CD4-positive, alpha-beta T cell treated with Interleukin-6 for 4 hours (primary cell): ENCODE data around the gene ADARB1.

Experiments
- DNase-seq: peaks from one replicate; pipeline ENCODE4 v3.0.0-alpha.2; 2020; ENCODE audit warnings: mixed read lengths

Gene ADARB1

DNA sequence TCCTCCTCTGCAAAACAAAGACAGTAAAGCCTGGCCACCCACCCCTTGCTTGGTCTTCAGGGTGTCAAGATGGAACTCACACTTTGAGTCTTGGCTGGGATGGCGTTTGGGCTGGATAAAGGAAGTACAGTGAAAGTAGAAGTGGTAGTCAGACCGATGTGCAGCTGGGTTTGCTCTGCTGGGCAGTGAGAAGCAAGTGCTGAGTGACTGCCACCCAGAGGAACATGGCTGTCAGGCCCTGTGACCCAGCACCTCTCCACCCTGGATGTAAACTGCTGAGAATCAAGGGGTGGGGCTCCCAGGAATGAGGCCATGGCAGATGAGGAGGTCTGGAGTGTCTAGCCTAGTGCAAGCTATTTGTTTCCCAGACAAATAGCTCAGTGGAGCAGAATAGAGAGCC is 162.1 kb downstream of the ADARB1 start:
- DNase-seq, result no peak

DNA sequence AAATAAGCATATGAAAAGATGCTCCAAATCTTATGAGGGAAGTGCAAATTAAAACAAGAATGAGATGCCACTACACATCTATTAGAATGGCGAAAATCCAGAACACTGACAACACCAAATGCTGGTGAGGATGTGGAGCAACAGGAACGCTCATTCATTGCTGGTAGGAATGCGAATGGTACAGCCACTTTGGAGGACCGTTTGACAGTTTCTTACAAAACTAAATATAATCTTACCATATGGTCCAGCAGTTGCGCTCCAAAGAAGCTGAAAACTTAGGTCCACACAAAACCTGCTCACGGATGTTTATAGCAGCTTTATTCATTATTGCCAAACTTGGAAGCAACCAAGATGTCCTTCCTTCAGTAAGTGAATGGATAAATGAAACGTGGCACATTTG is 163.0 kb downstream of the ADARB1 start:
- no peak for DNase-seq

DNA sequence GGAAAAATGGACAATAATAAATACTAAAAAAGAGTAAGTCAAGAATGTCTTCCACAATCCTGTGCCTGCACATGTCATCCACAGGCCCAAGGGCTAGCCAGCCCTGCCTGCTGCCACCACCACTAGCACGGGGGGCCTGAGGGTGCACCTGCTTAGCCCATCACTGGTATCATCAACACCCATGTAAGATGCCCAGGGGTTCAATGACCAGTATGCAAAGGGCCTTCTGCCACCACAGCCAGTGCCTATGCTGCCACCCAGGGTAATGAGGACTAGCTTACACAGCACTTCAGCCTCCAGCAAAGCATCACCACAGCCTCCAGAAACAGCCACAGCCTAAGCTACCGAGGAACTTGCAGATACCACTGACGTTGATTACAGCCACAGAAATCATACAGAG is 167.0 kb downstream of the ADARB1 start:
- no peak for DNase-seq

DNA sequence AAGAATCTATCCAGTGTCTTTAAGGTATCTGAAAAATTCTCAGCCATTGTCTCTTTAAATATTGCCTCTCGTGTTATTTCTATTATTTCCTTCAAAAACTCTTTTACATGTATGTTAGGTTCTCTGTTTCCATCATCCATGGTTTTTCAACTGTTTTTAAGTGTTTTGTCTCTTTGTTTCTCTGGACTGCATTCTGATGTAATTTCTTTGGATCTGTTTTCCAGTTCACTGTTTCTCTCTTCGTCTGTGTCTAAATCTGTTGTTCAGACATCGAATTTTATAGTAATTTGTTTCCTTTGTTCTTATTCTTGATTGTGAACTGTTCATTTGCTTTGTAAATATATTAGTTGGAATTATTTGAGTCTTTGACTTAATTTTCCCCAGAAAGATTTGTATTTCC is 169.2 kb downstream of the ADARB1 start:
- no peak for DNase-seq

DNA sequence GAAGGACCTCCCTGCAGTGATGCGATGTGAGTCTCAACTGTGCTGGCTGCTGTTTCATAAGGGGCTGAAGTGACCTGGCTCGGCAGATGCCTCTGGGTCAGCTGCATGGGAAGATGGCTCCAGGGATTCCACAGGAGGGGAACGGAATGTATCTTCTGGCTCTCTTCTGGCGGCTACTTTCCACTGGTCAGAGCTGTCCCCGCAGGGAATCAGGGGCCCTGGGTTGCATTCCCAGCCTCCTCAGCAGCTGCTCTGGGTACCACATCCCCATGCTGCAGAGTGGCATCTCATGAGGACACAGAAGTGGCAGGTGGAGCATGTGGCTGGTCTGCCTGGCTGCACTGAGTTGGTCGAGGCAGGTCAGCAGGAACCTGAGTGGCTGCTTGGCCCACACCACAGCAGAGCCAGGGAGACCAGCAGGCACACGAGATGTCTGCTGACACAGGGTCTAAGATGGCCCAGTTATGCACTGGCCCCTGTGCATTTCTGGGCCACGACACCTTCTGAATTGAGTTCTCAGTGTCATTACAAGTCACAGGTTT is 170.5 kb downstream of the ADARB1 start:
- no peak for DNase-seq

DNA sequence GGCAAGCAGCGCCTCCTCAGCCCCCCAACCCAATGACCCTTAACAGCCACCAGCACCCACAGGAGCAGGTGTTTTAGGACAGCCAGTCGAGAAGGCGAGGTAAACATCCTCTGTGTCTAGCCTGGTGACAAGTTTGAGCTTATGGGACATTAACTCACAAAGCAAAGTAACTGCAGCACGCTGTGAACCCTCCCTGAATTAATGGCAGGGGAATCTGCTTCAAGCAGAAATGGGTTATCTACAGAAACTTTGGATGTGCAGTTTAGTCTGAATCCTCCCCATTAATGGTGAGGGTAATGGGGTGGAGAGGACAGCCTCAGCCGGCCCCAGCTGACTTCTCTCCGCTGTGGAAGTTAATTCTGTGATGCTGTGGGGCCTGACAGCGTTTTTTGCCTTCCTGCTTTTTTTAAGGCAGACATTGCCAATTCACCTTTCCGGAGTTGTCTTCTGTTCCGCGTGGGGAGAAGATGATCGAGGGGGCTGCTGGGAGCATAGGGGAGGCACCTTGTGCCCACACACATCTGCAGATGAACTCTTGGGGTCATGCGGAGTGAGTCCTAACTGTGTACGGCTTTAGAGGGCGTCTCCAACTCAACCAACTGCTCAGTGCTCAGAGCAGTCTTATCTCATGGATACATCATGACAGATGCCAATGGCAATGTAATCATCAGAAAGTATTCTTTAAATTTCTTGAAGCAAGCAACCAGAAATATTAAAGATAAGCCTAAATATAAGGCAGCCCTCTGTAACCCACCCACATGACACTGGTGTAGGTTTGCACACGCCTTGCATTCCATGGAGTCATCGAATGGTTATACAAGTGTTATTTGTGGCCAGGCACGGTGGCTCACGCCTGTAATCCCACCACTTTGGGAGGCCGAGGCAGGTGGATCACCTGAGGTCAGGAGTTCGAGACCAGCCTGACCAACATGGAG is 172.3 kb downstream of the ADARB1 start:
- DNase-seq, result no peak

DNA sequence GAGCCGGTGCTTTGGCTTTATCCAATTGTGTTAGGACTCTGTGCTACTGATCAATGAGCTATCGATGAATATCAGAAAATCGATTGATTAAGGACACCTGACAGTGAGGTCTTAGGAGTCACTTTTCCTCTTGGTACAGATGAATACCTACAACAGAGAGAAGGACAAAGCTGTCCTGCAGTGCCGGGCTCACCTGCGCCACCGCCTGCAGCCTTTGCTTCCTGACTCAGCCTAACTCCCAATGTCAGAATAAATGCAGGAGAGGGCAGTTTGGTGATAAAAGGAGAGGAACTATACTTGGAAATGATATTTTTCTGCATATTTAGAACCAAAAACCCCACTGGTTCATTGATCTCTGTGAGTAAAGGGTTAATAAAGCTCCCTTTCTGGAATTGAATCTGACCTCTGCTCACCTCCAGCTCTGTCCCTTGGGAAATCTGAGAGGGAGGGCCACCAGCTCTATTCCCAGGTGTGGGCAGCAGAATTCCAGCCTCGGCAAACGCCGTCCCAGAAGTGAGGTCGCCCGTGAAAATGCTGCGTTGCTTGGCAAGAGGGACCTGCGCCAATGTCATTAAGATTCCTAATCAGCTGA is 174.0 kb downstream of the ADARB1 start:
- no peak for DNase-seq

DNA sequence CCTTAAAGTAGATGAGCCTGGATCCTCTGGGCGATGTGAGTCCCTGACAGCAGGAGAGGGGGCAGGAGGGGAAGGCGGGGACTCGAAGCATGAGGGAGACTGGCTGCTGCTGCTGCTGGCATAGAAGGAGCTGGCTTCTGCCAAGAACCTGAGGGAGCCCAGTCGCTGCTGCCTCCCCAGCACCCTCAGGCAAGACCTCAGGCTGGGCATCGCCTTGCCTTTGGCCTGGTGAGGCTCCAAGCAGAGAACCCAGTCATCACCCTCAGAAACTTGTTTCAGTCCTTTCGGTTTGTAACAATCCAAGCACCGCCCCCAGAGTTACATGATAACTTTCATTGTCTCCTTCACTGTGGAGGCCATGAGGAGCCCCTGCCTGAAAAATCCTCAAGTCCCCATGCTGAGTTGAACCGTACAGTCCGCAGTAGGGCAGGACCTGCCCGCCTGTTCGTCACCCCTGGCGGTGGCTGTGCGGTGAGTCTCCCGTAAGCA is 174.6 kb downstream of the ADARB1 start:
- no peak for DNase-seq

DNA sequence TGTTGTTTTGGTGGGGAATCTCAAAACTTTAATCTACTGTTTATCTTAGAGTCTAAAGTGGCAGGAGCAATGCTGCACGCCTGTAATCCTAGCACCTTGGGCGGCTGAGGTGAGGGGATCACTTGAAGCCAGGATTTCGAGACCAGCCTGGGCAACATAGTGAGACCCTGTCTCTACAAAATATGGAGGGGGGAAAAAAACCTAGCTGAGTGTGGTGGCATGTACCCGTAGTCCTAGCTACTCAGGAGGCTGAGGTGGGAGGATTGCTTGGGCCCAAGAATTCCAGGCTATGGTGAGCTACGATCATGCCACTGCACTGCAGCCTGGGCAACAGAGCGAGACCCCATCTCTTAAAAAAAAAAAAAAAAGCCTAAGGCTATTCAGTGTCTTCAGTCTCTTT is 175.2 kb downstream of the ADARB1 start:
- no peak for DNase-seq

DNA sequence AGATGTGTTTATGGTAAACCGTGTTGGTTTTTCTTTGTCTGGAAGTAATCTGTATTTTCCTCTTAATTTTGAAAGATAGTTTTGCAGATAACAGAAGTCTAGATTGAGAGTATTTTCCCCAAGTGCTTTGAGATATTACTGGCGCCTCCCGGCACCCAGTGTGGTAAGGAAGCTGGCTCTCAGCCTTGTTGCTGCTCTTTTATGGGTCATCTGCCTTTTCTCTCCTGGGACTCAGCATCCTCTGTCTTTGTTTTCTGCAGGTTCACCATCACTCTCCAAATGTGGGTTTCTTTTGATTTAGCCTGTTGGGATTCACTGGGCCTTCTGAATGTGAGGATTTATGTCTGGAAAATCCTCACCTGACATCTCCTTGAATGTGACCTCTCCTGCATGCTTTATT is 175.9 kb downstream of the ADARB1 start:
- DNase-seq, result no peak

DNA sequence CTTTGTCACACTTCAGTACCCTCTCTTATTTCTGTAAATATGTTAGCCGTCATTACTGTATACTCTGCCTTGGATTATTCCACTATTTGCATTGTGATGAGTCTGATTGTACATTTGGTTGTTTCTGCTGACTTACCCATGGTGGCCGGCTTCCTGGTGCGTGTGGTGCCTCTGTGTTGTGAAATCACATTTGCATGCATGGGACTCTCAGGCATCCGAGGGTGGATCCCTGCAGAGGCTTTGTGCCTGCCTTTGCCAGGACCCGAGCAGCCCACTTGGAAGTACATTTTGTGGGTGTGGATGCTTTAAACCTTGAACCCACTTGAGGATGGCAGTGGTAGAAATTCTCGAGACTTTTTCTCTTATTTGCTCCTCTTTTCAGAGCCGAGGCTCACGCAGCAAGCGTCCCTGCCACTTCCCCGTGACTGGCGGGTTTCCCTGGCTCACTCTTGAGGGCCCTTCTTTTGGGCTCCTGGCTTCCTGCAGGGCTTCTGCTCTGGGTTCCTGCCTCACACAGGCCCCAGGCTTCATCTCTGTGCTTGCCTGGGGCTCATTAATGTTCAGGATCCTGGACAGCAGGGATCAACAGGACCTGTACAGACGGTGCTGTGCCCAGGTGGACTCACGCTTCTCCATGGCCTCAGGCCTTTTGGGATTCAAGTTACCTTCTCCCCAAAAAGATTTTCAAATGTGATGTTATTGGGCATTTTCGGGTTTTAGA is 176.7 kb downstream of the ADARB1 start:
- DNase-seq, result no peak

DNA sequence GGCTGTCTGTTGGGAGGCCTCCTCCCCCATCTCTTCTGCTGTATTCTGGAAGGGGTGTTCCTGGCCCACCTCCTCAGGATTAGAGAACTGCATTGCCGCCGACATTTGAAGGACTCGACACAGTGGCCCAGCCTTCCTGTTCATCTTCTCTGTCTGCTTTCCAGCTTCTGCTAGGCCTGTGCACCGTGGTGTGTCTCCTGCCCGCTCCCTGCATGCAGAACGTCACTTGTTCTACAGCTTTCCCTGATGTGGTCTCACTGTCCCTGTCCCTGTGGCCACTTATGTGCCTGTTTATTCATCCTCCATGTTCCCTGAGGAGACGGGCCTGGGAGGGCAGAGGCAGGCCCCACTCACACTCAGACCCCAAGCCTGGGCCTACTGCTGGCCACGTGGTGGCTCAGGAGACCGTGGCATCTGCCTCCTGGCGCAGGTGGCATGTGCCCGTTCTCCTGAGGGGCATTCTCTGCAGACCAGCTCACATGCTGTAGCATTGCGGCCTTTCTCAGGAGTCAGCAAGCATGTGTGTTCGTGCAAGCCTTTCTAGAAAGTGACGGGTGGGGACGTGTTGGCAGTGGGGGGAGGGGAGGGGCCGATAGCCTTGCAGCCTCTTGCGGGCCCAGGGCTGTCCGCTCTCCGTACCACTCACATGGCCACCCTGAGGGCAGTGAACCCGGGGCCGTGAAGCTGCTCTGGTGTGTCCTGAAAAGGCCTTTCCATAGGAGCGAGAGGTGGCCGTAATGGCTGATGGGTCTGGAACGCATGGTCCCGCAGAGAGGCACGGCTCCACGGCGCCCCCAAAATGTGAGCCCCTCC is 177.5 kb downstream of the ADARB1 start:
- DNase-seq, result no peak

DNA sequence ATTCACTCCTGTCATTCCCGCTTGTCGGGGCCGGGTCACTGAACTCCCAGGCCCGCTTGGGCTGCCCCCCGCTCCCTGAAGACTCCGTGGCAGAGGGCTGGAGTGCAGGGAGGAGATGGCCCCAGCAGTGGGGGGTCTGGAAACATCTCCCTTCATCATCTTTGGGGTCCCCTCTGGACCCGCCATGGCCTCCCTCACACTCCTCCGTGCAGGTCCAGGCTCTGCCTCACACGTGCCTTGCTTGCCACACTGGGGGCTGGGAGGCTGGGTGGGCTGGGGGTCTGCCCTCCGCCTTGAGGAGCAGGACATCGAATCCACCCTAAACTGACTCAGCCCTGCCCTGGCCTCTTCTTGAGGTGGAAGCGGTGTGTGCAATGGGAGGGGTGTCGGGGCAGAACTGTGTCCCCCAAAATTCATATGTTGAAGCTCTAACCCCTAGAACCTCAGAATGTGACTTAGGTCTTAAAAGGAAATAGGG is 178.1 kb downstream of the ADARB1 start:
- DNase-seq, result no peak

DNA sequence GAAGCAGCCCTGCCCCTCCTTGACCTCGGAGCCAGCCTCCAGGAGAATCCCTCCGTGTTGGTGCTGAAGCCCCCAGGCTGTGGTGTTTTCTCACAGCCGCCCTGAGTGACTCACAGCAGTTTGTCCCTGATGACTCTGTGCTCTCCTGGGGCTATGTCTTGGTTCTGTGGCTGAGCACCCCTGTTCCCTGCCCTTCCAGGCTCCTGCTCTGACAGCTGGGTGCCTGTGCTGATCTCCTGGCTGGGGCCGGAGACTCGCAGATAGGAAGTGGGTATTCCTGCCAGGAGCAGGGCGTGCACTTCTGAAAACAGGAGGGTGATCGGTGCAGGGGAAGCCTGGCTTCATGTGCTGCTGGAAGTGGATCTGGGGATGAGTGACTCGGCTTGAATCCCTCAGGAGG is 178.8 kb downstream of the ADARB1 start:
- DNase-seq, result no peak

DNA sequence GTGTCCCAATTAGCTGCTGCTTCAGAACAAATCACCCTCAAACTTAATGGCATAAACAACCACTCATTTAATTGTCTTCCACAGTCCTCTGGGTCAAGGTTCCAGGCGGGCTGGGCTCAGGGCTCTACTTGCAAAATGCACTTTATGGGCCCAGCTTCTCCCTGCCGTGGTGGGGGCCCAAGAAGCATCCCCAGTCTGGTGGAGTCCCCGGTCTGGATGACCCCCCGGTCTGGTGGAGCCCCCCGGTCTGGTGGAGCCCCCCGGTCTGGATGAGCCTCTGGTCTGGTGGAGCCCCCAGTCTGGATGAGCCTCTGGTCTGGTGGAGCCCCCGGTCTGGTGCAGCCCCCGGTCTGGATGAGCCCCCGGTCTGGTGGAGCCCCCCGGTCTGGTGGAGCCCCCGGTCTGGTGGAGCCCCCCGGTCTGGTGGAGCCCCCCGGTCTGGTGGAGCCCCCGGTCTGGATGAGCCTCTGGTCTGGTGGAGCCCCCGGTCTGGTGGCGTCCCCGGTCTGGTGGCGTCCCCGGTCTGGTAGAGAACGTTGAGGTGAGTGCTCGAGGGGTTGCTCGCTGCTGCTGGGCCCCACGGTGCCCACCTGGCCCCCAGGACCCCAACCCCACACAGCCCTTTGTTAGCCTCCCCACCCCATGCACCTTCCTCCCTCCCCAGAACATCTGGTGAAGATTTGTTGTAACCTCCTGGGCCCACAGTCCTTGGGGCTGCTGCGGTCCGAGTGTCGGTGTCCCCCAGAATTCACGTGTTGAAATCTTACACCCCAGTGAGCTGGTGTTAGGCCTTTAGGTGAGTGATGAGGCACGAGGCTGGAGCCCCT is 179.5 kb downstream of the ADARB1 start:
- no peak for DNase-seq

DNA sequence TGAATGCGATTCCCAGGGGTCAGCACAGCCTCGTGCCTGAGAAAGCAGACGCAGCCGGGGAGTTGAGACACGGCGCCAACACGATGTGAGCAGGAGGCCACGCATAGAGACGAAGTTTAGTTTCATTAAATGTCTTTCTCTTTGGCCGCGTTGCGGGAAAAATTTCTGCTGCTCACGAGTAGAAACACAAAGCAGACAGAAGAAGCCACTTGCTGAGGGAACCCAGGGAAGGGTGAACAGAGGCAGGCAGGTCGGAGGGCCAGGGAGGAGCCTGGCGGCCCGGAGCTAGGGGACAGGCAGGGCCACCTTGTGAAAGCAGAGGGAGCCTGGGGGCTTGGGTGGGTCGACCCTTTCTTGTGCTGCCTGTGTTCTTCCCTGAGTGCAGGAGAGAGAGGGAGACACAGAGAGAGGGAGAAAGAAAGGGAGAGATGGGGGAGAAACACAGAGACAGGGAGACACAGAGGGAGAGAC is 180.1 kb downstream of the ADARB1 start:
- no peak for DNase-seq

DNA sequence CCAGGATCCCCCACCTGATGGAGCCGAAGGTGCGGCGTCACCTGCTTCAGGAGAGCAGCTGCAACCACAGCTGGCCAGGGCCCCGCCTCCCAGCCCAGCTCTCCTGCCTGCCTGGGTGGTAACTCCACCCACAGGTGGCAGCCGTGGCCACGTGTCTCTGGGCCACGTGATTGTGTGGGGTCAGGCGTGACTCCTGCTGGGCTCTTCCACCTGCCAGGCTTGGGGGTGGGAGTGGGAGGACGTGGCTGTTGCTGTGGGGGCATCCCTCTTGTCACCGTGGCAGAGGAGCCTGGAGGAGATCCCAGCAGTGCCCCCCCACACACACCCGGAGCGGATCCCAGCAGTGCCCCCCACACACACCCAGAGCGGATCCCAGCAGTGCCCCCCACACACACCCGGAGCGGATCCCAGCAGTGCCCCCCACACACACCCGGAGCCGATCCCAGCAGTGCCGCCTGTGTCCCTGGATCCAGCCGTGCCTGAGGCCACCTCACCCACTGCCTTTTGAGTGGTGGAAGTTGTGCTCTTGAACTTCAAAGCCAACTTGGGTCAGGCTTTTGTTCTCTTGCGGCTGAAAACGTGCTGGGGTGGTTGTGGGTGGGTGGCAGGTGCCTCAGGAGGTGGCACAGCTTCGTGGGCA is 181.1 kb downstream of the ADARB1 start:
- DNase-seq, result no peak

DNA sequence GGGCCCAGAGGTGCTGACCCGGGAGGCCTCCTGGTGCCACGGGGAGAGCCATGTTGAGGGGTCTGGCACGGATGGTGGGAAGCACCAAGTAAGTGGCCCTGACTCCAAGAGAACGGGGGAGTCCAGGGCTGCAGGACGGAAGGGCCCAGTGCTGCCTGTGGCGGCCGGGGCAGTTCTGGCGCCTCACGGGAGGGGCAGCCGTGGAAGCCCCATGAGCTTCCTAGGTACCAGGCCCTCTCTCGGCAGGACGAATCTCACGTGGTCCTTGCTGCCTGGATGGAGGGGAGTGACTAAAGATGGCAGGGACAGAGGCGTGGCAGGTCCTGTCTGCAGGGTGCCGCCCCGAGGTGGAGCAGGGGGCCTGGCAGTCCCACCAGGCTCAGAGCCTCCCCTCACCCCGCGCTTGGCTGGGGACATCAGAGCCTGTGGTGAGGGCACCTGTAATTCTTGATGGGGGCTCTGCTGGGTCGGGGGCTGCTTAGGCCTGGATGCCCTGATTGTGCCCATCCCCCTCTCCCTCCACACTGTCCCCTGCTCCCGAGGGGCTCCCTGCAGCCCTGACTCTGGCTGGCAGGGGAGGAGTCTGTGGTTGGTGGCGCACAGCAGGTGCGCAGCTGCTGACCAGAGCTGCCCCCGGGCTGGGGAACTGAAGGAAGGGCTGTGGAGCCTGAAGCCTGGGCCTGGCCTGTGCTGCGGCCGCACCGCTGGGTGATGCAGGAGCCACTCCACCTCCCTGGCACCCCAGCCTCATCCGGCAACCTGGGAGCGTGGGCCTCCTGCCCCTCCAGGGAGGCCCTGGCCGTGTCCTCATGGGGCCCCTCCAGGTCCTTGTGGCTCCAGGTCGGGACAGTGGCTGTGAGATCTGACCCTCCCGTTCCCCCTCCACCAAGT is 181.9 kb downstream of the ADARB1 start:
- no peak for DNase-seq

DNA sequence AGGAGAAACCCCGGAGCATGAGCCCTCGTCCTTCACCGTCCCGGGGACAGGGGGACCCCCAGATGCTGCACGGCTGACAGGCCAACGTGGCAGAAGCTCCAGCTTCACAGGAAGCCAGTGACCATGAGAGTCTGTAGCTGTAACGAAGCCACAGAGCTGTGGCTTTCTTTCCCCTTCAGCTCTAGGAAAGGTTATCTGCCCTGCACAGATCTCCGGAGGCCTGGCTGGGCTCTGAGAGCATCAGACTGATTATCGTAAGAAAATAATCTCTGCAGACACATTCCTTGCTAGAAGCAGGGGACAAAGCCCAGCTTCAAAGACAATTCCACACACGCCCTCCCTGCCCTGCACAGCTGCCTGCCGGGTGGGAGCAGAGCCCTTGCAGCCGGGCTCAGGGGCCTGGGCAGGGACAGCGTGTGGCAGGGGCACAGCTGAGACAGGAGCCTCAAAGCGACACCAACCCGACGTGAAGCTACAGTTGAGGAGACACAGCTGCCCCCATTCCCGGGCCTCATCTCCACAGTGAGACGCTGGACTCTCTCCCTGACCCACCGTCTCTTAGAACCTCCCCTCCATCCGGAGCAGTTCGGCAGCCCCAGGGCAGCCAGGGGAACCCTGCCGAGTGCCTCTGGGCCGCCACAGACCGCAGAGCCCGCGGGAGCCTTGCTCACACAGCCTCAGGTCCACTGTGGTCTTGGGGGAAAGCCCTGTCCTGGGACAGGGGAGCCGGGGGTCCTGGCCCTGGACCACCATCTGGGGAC is 182.7 kb downstream of the ADARB1 start:
- no peak for DNase-seq
